Pulmonary artery endothelial cell (primary cell): Measurements from ENCODE around the gene ZRANB1. TPM values are rescaled to one million over a fixed set of nuclear protein-coding genes. Genes with fewer than 3 reads are reported as not detected.

Experiments used
- DNase-seq: peaks from one replicate; pipeline ENCODE4 v3.0.0-alpha.2; 2011; ENCODE audit warnings: low read depth, low spot score
- total RNA-seq: library from RNA; depleted of rRNA; stranded (reverse); fragments of >200 nt; gene quantifications from 2 replicates; pipeline ENCODE4 v1.2.3, GENCODE V29; 2014

Gene ZRANB1
- total RNA-seq, 1 donor from 2014 or later = 24.1 TPM

DNA sequence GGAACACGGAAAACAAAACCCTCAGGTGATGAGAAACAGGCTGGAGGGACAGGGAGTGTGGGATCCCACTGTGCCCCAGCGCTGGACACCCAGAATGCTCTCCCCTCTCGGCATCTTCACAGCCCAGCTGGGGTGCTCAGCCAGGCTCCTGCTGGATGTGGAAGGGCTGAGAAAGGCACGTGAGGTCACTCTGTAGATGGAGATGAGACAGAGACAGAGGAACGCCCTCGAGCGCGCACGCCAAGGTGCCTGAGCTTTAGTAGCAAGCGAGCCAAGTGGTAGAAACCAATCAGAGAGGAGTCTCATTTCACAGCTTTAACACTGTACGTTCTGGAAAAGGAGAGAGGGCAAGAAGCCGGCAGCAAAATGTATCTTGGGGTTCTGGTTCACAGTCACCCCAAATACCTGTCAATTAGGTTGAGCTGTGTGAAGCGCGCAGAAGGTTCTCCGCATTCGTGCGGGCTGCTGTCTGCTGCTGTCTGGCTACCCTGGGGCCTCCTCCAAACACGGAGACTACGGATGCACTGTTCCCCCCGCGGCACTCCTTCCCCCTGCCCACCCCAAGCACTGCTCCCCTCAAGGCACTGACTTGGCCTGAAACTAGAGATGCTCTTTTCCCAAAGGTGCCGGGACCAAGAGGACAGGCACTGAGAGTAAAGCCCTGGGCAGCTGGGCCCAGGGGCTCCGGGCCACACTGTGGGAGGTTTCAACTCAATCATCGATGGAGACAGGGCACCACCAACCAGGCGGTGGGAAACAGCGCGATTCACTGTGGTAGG, 91.4 kb downstream of the ZRANB1 start:
- DNase-seq = no peak

DNA sequence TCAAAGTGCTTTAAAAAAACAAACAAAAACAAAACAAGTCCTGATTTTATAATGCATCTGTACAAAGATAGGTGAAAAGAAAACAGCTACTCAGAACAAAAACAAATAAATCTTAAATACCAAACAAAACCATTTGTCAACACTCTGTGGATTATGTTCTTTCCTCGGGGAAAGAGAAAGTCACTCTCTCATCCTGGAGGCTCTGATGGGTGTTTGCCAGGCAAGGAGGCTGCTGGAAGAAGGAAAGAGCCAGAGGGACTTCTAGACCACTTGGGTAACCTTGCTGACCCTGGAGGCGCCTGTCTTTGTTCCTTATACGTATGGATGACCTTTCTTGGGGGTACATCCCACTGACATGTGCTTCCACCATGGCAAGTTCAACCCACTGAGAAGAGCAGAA, 92.8 kb downstream of the ZRANB1 start:
- no peak for DNase-seq

GRCh38 chr10:125035136-125035535, 93.2 kb downstream of the ZRANB1 start:
- no peak for DNase-seq

GRCh38 chr10:125035588-125036295, 93.8 kb downstream of the ZRANB1 start:
- DNase-seq = no peak

DNA sequence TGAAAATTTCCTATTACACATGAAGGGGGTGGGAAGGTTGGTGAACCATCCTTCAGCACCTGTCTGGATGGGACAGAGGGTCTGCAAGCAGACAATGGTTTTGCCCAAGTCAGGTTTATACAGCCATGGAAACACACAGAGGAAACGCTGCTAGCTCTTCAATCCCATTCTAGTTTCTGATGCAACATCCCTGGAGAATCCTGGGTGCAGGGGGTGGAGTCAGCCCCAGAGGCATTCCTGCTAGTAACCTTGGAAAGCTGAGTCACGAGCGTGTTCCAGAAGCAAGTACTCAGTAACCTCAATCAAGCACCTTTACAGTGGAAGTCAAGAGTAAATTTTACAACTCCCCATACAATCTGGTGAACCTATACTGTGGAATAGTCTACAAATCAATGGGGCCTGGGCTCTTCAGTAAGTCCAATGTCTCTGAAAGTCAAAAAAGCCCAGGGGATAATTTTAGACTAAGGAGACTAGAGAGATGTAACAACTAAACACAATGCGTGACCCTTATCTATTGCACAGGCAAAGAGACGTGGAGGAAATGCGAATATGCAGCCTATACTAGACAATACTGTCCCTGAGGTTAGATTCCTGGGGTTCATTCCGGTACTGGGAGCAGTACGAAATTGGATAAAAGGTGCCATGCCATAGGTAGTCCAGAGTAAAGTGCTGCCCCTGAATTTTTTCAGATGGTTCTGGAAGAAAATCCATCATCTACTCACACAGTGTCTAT, 95.4 kb downstream of the ZRANB1 start:
- no peak for DNase-seq

Other genes with a start within 250 kb of the ZRANB1 start
- gene FAM53B, start 197.7 kb upstream of the ZRANB1 start, total RNA-seq = 17.5 and 31.6 TPM in 2 replicates
- 22.2 and 28.3 TPM in 2 replicates for gene EEF1AKMT2, start 150.2 kb upstream of the ZRANB1 start, total RNA-seq
- gene ABRAXAS2, start 140.3 kb upstream of the ZRANB1 start, total RNA-seq = 13.6 and 15.9 TPM in 2 replicates
- gene CTBP2, start 218.4 kb downstream of the ZRANB1 start, total RNA-seq = 92.1 and 129 TPM in 2 replicates